PC-9 (cell line): ENCODE data around the gene EDN1. TPM values are rescaled to one million over a fixed set of nuclear protein-coding genes. Genes with fewer than 3 reads are reported as not detected.

Experiments
- BruUV-seq: library from RNA; stranded (reverse); fragments of 400-500 nt; replicated peaks from 2 replicates; lab custom pipeline; 2021; lab: Mats Ljungman, UMichigan
- CTCF ChIA-PET: fragments of 300-600 bp; sonication (Branson Sonifier 250); formaldehyde crosslinking; loops from one replicate; lab custom pipeline; 2022; ENCODE audit warnings: antibody characterized with exemption; lab: Charles Lee
- POLR2A ChIA-PET: fragments of 300-600 bp; sonication (Branson Sonifier 250); formaldehyde crosslinking; loops from one replicate; lab custom pipeline; 2022; ENCODE audit warnings: antibody characterized with exemption; ENCODE audit not compliant: unreplicated experiment; lab: Charles Lee
- DNase-seq, 2 experiments: peaks; one replicate each; pipeline versions ENCODE4 v3.0.0 to v3.0.0-alpha.2; 2015 to 2022; ENCODE audit warnings: mixed read lengths in 1 of 2
- H2AFZ ChIP-seq: fragments of 200-600 bp; sonication (generic); 2 replicates; pipeline ENCODE4 v1.8.1; 2017; ENCODE audit warnings: antibody characterized with exemption
- H3F3A ChIP-seq: fragments of 200-600 bp; sonication (generic); 2 replicates; pipeline ENCODE4 v1.8.1; 2017; ENCODE audit warnings: antibody characterized with exemption, mild to moderate bottlenecking, low read depth; ENCODE audit not compliant: insufficient read depth
- H3K27ac ChIP-seq: fragments of 200-600 bp; sonication (generic); 2 replicates; pipeline ENCODE4 v1.6.1; 2016; ENCODE audit warnings: mixed run types
- H3K27me3 ChIP-seq: fragments of 200-600 bp; sonication (generic); 2 replicates; pipeline ENCODE4 v1.6.1; 2016; ENCODE audit warnings: low read depth, mixed run types; ENCODE audit not compliant: insufficient read depth
- H3K36me3 ChIP-seq: fragments of 200-600 bp; sonication (generic); 2 replicates; pipeline ENCODE4 v1.6.1; 2016; ENCODE audit warnings: low read depth, mixed run types
- H3K4me1 ChIP-seq: fragments of 200-600 bp; sonication (generic); replicated peaks from 2 replicates; pipeline ENCODE4 v1.6.1; 2016; ENCODE audit warnings: mixed run types; ENCODE audit not compliant: insufficient read depth
- H3K4me2 ChIP-seq: fragments of 200-600 bp; sonication (generic); 2 replicates; pipeline ENCODE4 v1.6.1; 2017; ENCODE audit warnings: mixed run types
- H3K4me3 ChIP-seq: fragments of 200-600 bp; sonication (generic); 2 replicates; pipeline ENCODE4 v1.6.1; 2016; ENCODE audit warnings: mixed run types
- H3K79me2 ChIP-seq: fragments of 200-600 bp; sonication (generic); 2 replicates; pipeline ENCODE4 v1.6.1; 2017; ENCODE audit warnings: low read depth, mixed run types
- H3K9me2 ChIP-seq: fragments of 200-600 bp; sonication (generic); 2 replicates; pipeline ENCODE4 v1.8.1; 2017; ENCODE audit warnings: mild to moderate bottlenecking; ENCODE audit not compliant: insufficient read depth
- H3K9me3 ChIP-seq: fragments of 200-600 bp; sonication (generic); 2 replicates; pipeline ENCODE4 v1.8.1; 2016; ENCODE audit warnings: low read depth; ENCODE audit not compliant: insufficient read depth
- H4K20me1 ChIP-seq: fragments of 200-600 bp; sonication (generic); 2 replicates; pipeline ENCODE4 v1.8.1; 2017; ENCODE audit not compliant: insufficient read depth
- EZH2 ChIP-seq: fragments of 200-600 bp; sonication (generic); IDR thresholded peaks from 2 replicates; pipeline ENCODE4 v1.8.0; 2017; ENCODE audit warnings: antibody characterized with exemption, low read depth
- intact Hi-C: fragments of 100-400 bp; cut with micrococcal nuclease; formaldehyde crosslinking; loops from one replicate; pipeline ENCODE4 v1.10.0; 2022; ENCODE audit not compliant: unreplicated experiment
- total RNA-seq: library from RNA; stranded (reverse); gene quantifications from 2 replicates; pipeline ENCODE4 v1.2.3, GENCODE V29; 2021
- TF ChIP-seq, protein P1 (sequence below): fragments of 200-600 bp; sonication (generic); conservative IDR thresholded peaks from 2 replicates; pipeline ENCODE4 v1.6.1; 2017; ENCODE audit warnings: mixed run types, antibody characterized with exemption, mild to moderate bottlenecking, moderate library complexity

Gene EDN1
- total RNA-seq, 1 experiment from 2014 or later = 3.3 TPM

DNA sequence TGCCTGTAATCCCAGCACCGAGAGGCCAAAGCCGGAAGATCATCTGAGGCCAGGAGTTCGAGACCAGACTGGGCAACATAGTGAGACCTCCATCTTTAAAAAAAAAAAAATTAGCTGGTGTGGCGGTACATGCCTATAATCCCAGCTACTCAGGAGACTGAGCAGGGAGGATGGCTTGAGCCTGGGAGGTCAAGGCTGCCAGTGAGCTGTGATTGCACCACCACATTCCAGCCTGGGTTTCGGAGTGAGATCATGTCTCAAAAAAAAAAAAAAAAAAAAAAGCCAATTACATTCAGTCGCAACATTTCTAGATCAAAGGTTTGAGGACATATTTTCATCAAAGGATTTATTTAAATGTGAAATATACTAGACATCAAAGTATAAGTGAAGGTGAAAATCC, 32.0 kb upstream of the EDN1 start:
- intact Hi-C loops = no loop called here
- no peaks in the 10 kb centered on the region for H3K36me3 ChIP-seq
- H3K9me2 ChIP-seq = 0 out of 2 replicates have a peak, but pooled peaks cover 6% of the 10 kb centered on the region
- H3K27me3 ChIP-seq = no peaks in the 10 kb centered on the region
- DNase-seq = no peak
- no TSS peak for BruUV-seq
- no peak overlapping the region for H2AFZ ChIP-seq
- no peaks in the 10 kb centered on the region for H3K4me1 ChIP-seq
- TF ChIP-seq, protein P1, sequence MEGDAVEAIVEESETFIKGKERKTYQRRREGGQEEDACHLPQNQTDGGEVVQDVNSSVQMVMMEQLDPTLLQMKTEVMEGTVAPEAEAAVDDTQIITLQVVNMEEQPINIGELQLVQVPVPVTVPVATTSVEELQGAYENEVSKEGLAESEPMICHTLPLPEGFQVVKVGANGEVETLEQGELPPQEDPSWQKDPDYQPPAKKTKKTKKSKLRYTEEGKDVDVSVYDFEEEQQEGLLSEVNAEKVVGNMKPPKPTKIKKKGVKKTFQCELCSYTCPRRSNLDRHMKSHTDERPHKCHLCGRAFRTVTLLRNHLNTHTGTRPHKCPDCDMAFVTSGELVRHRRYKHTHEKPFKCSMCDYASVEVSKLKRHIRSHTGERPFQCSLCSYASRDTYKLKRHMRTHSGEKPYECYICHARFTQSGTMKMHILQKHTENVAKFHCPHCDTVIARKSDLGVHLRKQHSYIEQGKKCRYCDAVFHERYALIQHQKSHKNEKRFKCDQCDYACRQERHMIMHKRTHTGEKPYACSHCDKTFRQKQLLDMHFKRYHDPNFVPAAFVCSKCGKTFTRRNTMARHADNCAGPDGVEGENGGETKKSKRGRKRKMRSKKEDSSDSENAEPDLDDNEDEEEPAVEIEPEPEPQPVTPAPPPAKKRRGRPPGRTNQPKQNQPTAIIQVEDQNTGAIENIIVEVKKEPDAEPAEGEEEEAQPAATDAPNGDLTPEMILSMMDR = no peak
- TF ChIP-seq EZH2 = no peak
- no peaks in the 10 kb centered on the region for H4K20me1 ChIP-seq
- ChIA-PET CTCF (interaction anchor here (0.7 kb wide), 1 partner anchor 674 kb away, joined by 6 read pairs; no protein-coding TSS in a partner anchor), POLR2A (no interaction called here)
- H3K9me3 ChIP-seq = 0 out of 2 replicates have a peak, but pooled peaks cover 5% of the 10 kb centered on the region
- H3F3A ChIP-seq = no peaks in the 10 kb centered on the region
- H3K27ac ChIP-seq = no peak overlapping the region
- H3K4me2 ChIP-seq = no peak overlapping the region
- no peaks in the 10 kb centered on the region for H3K79me2 ChIP-seq
- H3K4me3 ChIP-seq = no peak overlapping the region

DNA sequence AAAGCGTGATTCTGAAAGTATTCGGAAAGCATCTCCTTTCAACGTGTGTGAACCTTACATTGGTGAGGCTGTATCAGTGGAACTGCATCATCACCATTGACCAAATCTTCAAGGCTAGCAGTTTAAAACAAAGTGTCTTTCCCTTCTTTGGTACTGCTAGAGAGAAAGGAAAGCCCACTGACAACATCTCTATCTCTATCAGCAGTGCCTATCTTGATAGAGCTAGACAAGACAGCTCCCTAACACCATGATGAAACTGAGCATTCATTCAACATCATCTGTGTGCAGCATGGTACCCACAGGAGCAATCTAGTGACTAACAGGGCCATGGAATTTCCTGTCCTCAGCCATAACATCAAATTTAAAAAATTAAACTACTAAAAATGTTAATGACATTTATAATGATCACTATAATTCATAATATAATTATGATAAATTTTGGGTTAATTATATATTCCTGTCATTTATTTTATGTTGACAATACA, 31.5 kb upstream of the EDN1 start:
- intact Hi-C loops = no loop called here
- no peaks in the 10 kb centered on the region for H3K79me2 ChIP-seq
- no peaks in the 10 kb centered on the region for H4K20me1 ChIP-seq
- H2AFZ ChIP-seq = no peak overlapping the region
- ChIA-PET POLR2A (no interaction called here), CTCF (no interaction called here)
- TF ChIP-seq EZH2 = no peak
- TF ChIP-seq, protein P1 = no peak
- no peaks in the 10 kb centered on the region for H3K4me1 ChIP-seq
- no peak overlapping the region for H3K27ac ChIP-seq
- H3K4me3 ChIP-seq = no peak overlapping the region
- 0 out of 2 replicates have a peak, but pooled peaks cover 5% of the 10 kb centered on the region for H3K9me3 ChIP-seq
- H3K36me3 ChIP-seq = no peaks in the 10 kb centered on the region
- 0 out of 2 replicates have a peak, but pooled peaks cover 6% of the 10 kb centered on the region for H3K9me2 ChIP-seq
- no peak for DNase-seq
- no peaks in the 10 kb centered on the region for H3F3A ChIP-seq
- BruUV-seq = no TSS peak
- H3K27me3 ChIP-seq = no peaks in the 10 kb centered on the region
- H3K4me2 ChIP-seq = no peak overlapping the region

DNA sequence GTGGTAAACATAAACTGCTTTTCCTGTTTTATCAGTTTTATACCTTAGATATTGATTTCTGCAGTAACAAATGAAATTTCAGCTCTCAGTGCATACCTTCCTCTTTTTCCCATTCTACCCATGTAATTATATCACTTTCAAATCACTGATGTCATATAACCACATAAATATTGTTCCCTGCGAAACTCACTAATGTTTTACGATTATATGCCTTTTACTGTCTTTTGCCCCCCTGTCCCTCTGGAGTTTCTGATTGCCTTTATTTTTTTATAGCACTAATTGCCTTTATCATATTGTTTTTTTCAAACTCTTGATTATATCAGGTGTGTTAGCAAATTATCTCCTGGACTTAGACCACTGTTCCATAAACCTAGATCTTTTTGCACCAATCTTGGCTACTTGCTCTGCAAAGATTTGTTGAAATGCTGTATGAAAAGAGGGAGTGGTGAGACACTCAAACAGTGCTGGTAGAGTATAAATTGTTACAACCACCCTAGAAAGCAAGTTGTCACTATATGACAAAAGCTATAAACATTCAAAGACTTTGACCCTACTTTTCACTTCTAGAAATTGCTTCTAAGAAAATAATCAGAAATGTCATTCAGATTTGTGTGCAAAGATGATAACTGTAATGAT, 29.6 kb upstream of the EDN1 start:
- no TSS peak for BruUV-seq
- peaks cover 5% of the 10 kb centered on the region; the same call in 1 of the 2 replicates for H3K9me3 ChIP-seq
- H4K20me1 ChIP-seq = no peaks in the 10 kb centered on the region
- no peaks in the 10 kb centered on the region for H3K79me2 ChIP-seq
- 0 out of 2 replicates have a peak, but pooled peaks cover 6% of the 10 kb centered on the region for H3K9me2 ChIP-seq
- no peaks in the 10 kb centered on the region for H3K36me3 ChIP-seq
- no peak overlapping the region for H3K4me3 ChIP-seq
- intact Hi-C loops = no loop called here
- TF ChIP-seq, protein P1 = no peak
- TF ChIP-seq EZH2 = no peak
- ChIA-PET CTCF (no interaction called here), POLR2A (no interaction called here)
- peaks cover 9% of the 10 kb centered on the region for H3K4me1 ChIP-seq
- no peak for DNase-seq
- H3F3A ChIP-seq = peaks cover 9% of the 10 kb centered on the region
- H3K27me3 ChIP-seq = no peaks in the 10 kb centered on the region
- H3K27ac ChIP-seq = no peak overlapping the region
- H3K4me2 ChIP-seq = no peak overlapping the region
- H2AFZ ChIP-seq = 0 out of 2 replicates have a peak overlapping the region, but pooled peaks have one; percentile 2
